T-cell (primary cell): ENCODE data around the gene LCE4A. TPM values are rescaled to one million over a fixed set of nuclear protein-coding genes. Genes with fewer than 3 reads are reported as not detected.
"Not testable (repeated sequence)": the region's sequence is repeated elsewhere in the genome, so short reads cannot be mapped to it uniquely, and the experiment has no call there.

Source experiments
- ATAC-seq, 4 experiments: fragments of 200-7000 bp in 3 of 4; fragments of 150-1000 bp in 1 of 4; cut with Tn5 transposase; replicated peaks in 1 of 4; 1 replicate in 3 of 4; 2 replicates in 1 of 4; pipeline ENCODE4 v1.10.0; 2021; ENCODE audit warnings: moderate library complexity in 3 of 4, mild to moderate bottlenecking in 2 of 4, moderate number of reproducible peaks in 1 of 4
- CTCF ChIA-PET, 2 donors: fragments of 300-600 bp; sonication (Branson Sonifier 250); formaldehyde crosslinking; loops; one replicate each; lab custom pipeline; 2022; ENCODE audit warnings: antibody characterized with exemption in 2 of 2; lab: Charles Lee
- POLR2A ChIA-PET, 2 donors: fragments of 300-600 bp; sonication (Branson Sonifier 250); formaldehyde crosslinking; loops; one replicate each; lab custom pipeline; 2022; ENCODE audit warnings: antibody characterized with exemption in 2 of 2; lab: Charles Lee
- DNase-seq, 35 experiments: peaks; one replicate each; pipeline versions ENCODE4 v3.0.0 to v3.0.0-alpha.2; 2013 to 2023
- H3K27ac ChIP-seq: one replicate; pipeline ENCODE4 v1.5.1; 2013; ENCODE audit warnings: low read length
- H3K27me3 ChIP-seq, 2 experiments: replicated peaks in 1 of 2; 1 replicate in 1 of 2; 2 replicates in 1 of 2; pipeline versions ENCODE4 v1.6.1 to v1.7.0; 2013; ENCODE audit warnings: low read length in 1 of 2, mixed read lengths in 1 of 2; ENCODE audit not compliant: control insufficient read depth in 2 of 2, insufficient read depth in 2 of 2; ENCODE audit errors: extremely low read depth in 1 of 2
- H3K36me3 ChIP-seq, 2 donors: 1 replicate in 1 of 2; 2 replicates in 1 of 2; pipeline versions ENCODE4 v1.6.1 to v1.7.0; 2013; ENCODE audit warnings: low read length in 1 of 2; ENCODE audit not compliant: control insufficient read depth in 2 of 2, insufficient read depth in 1 of 2; ENCODE audit errors: extremely low read depth in 1 of 2
- H3K4me1 ChIP-seq, 2 experiments: 1 replicate in 1 of 2; 2 replicates in 1 of 2; pipeline versions ENCODE4 v1.6.1 to v1.7.0; 2013; ENCODE audit warnings: low read length in 2 of 2, mixed read lengths in 1 of 2; ENCODE audit not compliant: insufficient read depth in 2 of 2, control insufficient read depth in 1 of 2; ENCODE audit errors: extremely low read depth in 1 of 2
- H3K4me3 ChIP-seq, 2 donors: 1 replicate in 1 of 2; 2 replicates in 1 of 2; pipeline versions ENCODE4 v1.5.1 to v1.7.0; 2013; ENCODE audit warnings: mild to moderate bottlenecking in 2 of 2, low read length in 1 of 2, moderate library complexity in 1 of 2; ENCODE audit not compliant: control insufficient read depth in 1 of 2; ENCODE audit errors: extremely low read depth in 1 of 2
- H3K9me3 ChIP-seq: 2 replicates; pipeline ENCODE4 v1.7.0; 2013
- H3K27ac Mint-ChIP-seq, 2 donors: one replicate each; pipeline ENCODE4 v1.8.0; 2020 to 2021; ENCODE audit warnings: mild to moderate bottlenecking in 2 of 2, mixed read lengths in 2 of 2
- H3K27me3 Mint-ChIP-seq, 2 donors: one replicate each; pipeline ENCODE4 v1.8.0; 2021 to 2022; ENCODE audit warnings: mixed read lengths in 2 of 2
- H3K36me3 Mint-ChIP-seq: one replicate; pipeline ENCODE4 v1.8.0; 2021; ENCODE audit warnings: mixed read lengths
- H3K4me1 Mint-ChIP-seq, 3 donors: one replicate each; pipeline ENCODE4 v1.8.0; 2020 to 2022; ENCODE audit warnings: mixed read lengths in 3 of 3, mild to moderate bottlenecking in 1 of 3
- H3K4me3 Mint-ChIP-seq, 3 donors: one replicate each; pipeline ENCODE4 v1.8.0; 2020 to 2022; ENCODE audit warnings: mild to moderate bottlenecking in 3 of 3, mixed read lengths in 3 of 3, moderate library complexity in 3 of 3
- H3K9me3 Mint-ChIP-seq, 3 donors: one replicate each; pipeline ENCODE4 v1.8.0; 2020 to 2022; ENCODE audit warnings: mixed read lengths in 3 of 3
- WGBS: methylation state at CpG from one replicate; pipeline ENCODE4 v1.1.5; 2013; ENCODE audit warnings: missing lambda C conversion rate; ENCODE audit not compliant: insufficient coverage; 5-methylcytosine and 5-hydroxymethylcytosine counted together
- total RNA-seq, 35 experiments: library from RNA in 6 of 35; stranded (reverse) in 6 of 35; fragments of 120-200 nt in 1 of 35; gene quantifications; one replicate each; pipeline versions ENCODE4 v1.2.1 to v1.2.4 and lab custom pipeline; 2013 to 2026

The LCE4A gene
- total RNA-seq, 5 donors from 2014 or later (not counting 1 experiment from before 2014, with no cell fraction given): not detected

DNA sequence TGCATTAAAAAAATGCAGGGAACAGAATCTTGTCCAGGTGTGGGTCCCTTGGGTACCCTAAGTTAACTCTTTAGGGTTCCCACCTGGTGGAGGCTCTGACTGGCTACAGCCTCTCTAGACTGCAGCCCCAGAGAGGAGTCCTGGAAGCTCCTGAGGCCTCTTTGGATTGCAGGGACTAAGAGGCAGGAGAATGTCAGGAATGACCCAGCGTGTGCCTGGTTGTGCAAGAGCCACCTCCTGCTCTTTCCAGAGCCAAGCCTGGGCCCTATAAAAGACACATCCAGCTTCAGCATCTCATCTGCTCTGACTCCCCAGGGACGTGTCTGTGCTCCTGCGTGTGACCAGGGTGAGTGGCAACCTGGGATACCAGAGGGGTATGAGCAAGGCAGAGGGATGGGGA is 33.0 kb upstream of the LCE4A start, which contains the start of gene LCE2C:
TSS of gene LCE2C (plus strand) at position 297 of the 400 bp plus-strand sequence. CDS start 737 bp downstream, outside the sequence.
- WGBS: no CpG with 5 or more reads among the region's 3 CpGs
- H3K4me1 ChIP-seq, H3K4me3 Mint-ChIP-seq, ATAC-seq, H3K27ac Mint-ChIP-seq, H3K4me3 ChIP-seq, H3K36me3 ChIP-seq, H3K4me1 Mint-ChIP-seq, H3K9me3 ChIP-seq, CTCF ChIA-PET, H3K9me3 Mint-ChIP-seq, DNase-seq, H3K36me3 Mint-ChIP-seq, POLR2A ChIA-PET, H3K27ac ChIP-seq: not testable (repeated sequence)
- H3K27me3 ChIP-seq: peaks cover 5 to 19% of the 10 kb centered on the region in 2 experiments
- peaks cover 34 to 45% of the 10 kb centered on the region in 2 donors for H3K27me3 Mint-ChIP-seq

DNA sequence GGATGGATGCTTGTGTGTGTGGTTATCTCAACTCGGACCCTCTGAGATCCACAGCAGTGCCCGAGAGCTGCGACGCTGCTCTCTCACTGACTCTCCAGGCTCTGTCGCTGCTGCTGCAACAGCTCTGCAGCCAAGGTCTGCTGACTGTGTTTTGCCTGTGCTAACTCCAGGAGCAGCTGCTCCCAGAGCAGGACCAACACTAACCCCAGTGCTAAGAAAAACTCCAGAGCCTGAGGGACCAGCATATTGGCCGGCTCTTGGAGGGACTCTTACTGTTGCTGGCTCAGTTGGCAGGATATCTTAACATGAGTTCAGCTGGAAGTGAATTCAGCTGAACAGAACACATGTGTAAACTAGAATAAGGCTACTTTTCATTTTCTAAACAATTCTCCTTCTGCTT is 28.5 kb upstream of the LCE4A start:
- peaks cover 0 to 19% of the 10 kb centered on the region in 2 experiments for H3K27me3 ChIP-seq
- no peak overlapping the region for H3K4me3 ChIP-seq
- no peak overlapping the region for H3K27ac ChIP-seq
- no peaks in the 10 kb centered on the region for H3K9me3 ChIP-seq
- H3K9me3 Mint-ChIP-seq: no peaks in the 10 kb centered on the region
- ChIA-PET POLR2A (no interaction called here), CTCF (no interaction called here)
- no peak for DNase-seq
- H3K27me3 Mint-ChIP-seq: peaks cover 40 to 59% of the 10 kb centered on the region in 2 donors
- H3K36me3 Mint-ChIP-seq: no peaks in the 10 kb centered on the region
- WGBS: 81% methylated on average over 6 of the region's 6 CpGs
- H3K4me1 Mint-ChIP-seq: no peaks in the 10 kb centered on the region
- H3K4me3 Mint-ChIP-seq: no peak overlapping the region
- H3K27ac Mint-ChIP-seq: no peak overlapping the region
- no peak for ATAC-seq
- no peaks in the 10 kb centered on the region for H3K36me3 ChIP-seq
- H3K4me1 ChIP-seq: no peaks in the 10 kb centered on the region

DNA sequence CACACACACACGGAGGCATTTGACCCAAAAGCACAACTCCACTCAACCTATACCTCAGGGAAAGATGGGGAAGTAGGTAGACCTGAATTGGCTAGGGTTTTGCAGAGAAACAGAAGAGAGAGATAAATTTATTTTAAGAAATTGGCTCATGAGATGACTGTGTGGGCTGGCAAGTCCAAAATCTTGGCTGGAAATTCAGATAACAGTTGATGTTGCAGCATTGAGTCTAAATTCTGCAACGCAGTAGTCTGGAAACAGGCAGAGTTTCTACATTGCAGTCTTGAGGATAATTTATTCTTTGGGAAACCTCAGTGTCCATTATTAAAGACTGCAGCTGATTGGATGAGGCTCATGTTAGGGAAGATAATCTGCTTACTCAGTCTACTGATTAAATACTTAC is 26.3 kb upstream of the LCE4A start:
- H3K27ac ChIP-seq: no peak overlapping the region
- 88% methylated on average over 1 of the region's 2 CpGs for WGBS
- H3K4me1 ChIP-seq: no peaks in the 10 kb centered on the region
- Mint-ChIP-seq H3K36me3 (no peaks in the 10 kb centered on the region), H3K4me3 (no peak overlapping the region), H3K27me3 (peaks cover 39 to 54% of the 10 kb centered on the region in 2 donors), H3K27ac (no peak overlapping the region), H3K9me3 (no peaks in the 10 kb centered on the region), H3K4me1 (no peaks in the 10 kb centered on the region)
- H3K36me3 ChIP-seq: no peaks in the 10 kb centered on the region
- H3K9me3 ChIP-seq: no peaks in the 10 kb centered on the region
- ChIA-PET POLR2A (no interaction called here), CTCF (no interaction called here)
- no peak for ATAC-seq
- peaks cover 0 to 13% of the 10 kb centered on the region in 2 experiments for H3K27me3 ChIP-seq
- H3K4me3 ChIP-seq: no peak overlapping the region
- no peak for DNase-seq

DNA sequence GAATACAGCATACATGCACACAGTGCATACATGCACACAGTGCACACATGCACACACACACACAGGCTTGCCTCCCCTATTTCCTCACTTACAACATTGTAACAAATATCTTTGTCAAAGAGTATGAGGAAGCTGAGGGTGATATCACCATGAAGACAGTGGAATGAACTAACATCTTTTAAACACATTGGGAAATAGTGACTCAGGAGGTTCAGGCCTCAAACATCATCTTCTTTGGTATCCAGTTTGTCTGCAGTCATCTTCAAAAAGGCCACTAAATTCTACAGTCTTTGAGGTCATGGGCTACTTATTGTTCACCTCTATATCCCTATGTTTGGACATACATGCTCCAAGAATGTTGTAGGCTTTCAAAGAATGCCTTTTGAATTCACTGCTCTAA is 24.1 kb upstream of the LCE4A start:
- CTCF ChIA-PET: no interaction called here
- Histone ChIP-seq H3K4me3 (no peak overlapping the region), H3K27ac (no peak overlapping the region), H3K27me3 (peaks cover 0 to 7% of the 10 kb centered on the region in 2 experiments), H3K4me1 (no peaks in the 10 kb centered on the region), H3K36me3 (no peaks in the 10 kb centered on the region), H3K9me3 (no peaks in the 10 kb centered on the region)
- Mint-ChIP-seq H3K27ac (no peak overlapping the region), H3K4me1 (no peaks in the 10 kb centered on the region), H3K36me3 (no peaks in the 10 kb centered on the region), H3K4me3 (no peak overlapping the region), H3K9me3 (no peaks in the 10 kb centered on the region), H3K27me3 (peaks cover 41 to 53% of the 10 kb centered on the region in 2 donors)
- DNase-seq (no peak), ATAC-seq (no peak)
- POLR2A ChIA-PET: no interaction called here

DNA sequence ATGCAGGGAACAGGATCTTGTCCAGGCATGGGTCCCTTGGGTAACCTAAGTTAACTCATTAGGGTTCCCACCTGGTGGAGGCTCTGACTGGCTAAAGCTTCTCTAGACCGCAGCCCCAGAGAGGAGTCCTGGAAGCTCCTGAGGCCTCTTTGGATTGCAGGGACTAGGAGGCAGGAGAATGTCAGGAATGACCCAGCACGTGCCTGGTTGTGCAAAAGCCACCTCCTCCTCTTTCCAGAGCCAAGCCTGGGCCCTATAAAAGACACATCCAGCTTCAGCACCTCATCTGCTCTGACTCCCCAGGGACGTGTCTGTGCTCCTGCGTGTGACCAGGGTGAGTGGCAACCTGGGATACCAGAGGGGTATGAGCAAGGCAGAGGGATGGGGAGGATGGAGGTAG is 22.1 kb upstream of the LCE4A start, which contains the start of gene LCE2B:
TSS of gene LCE2B (plus strand) at position 301 of the 400 bp plus-strand sequence. CDS start 721 bp downstream, outside the sequence.
- H3K27ac Mint-ChIP-seq, H3K9me3 ChIP-seq, ATAC-seq, H3K27ac ChIP-seq, H3K4me1 Mint-ChIP-seq, H3K36me3 Mint-ChIP-seq, H3K4me3 Mint-ChIP-seq, CTCF ChIA-PET, H3K36me3 ChIP-seq, DNase-seq, H3K27me3 ChIP-seq, H3K4me1 ChIP-seq, H3K4me3 ChIP-seq, POLR2A ChIA-PET, H3K9me3 Mint-ChIP-seq: not testable (repeated sequence)
- H3K27me3 Mint-ChIP-seq: peaks cover 45 to 56% of the 10 kb centered on the region in 2 donors
- WGBS: 17% methylated on average over 1 of the region's 4 CpGs

DNA sequence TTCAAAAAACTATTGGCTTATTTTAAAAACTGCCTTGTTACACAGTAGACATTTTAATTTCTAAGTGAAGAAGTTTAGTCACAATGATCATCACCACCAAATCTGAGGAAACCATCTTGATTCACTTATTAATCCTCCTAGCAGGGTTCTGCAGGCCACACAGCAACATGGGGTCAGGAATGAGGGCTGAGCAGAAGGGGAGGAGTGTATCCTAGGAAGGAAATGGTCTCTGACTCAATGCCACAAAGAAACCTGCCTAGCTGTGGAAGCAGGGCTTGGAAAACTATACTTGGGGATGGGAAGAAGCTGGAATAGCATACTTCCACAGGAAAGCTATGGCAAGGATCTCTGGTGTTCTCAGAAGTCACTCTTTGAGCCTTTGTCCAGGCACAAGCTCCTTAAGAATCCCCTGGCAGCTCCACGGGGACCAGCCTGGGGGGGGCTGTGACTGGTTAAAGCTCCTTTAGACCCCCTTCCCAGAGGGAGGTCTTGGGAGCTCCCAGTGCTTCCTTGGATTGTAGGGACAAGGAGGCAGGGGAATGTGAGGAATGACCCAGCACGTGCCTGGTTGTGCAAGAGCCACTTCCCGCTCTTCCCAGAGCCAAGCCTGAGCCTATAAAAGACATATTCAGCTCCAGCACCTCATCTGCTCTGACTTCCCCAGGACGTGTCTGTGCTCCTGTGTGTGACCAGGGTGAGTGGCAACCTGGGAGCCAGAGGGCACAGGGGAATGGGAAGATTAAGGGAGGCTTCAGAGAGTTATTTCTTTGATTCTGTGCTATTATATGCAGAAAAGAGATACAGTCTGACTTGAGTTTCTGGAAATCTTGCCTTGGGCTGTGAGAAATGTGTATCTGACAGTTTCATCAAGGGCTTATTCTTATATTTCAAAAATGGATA is 10.0 kb upstream of the LCE4A start, which contains the start of gene LCE2A:
TSS of gene LCE2A (plus strand) at position 645 of the 900 bp plus-strand sequence. CDS start 557 bp downstream, outside the sequence.
- Histone ChIP-seq H3K9me3 (no peaks in the 10 kb centered on the region), H3K4me1 (no peaks in the 10 kb centered on the region), H3K4me3 (no peak within 1 kb of the TSS), H3K27me3 (peaks cover 0 to 9% of the 10 kb centered on the region in 2 experiments), H3K36me3 (no peaks in the 10 kb centered on the region), H3K27ac (no peak within 1 kb of the TSS)
- H3K4me1 Mint-ChIP-seq: no peaks in the 10 kb centered on the region
- peaks cover 0 to under 1% (median 0%) of the 10 kb centered on the region in 3 donors for H3K9me3 Mint-ChIP-seq
- H3K27me3 Mint-ChIP-seq: peaks cover 3 to 11% of the 10 kb centered on the region in 2 donors
- ChIA-PET POLR2A (no interaction called here), CTCF (interaction anchor here in 1 of 2 donors (0.6 kb wide), 1 partner anchor 41 kb away, joined by 4 read pairs; no protein-coding TSS in a partner anchor)
- no peak within 1 kb of the TSS for H3K27ac Mint-ChIP-seq
- no CpG with 5 or more reads among the region's 4 CpGs for WGBS
- DNase-seq: no peak
- ATAC-seq: no peak
- H3K36me3 Mint-ChIP-seq: no peaks in the 10 kb centered on the region
- H3K4me3 Mint-ChIP-seq: no peak within 1 kb of the TSS
